ENCODE measurements around the gene LCNL1.
A peak's percentile ranks its signal among the peaks of the same experiment; 100 is the strongest.

LCNL1 gene

GRCh38 chr9:136982232-136983051 lies at the start of gene LCNL1:
Gene LCNL1 (plus strand): TSS chr9:136982993. CDS start chr9:136983587, 594 bp downstream.
- Histone ChIP-seq H3K4me3 (ENCODE audit: low read depth, low read length) (no peak within 1 kb of the TSS), H3K27ac (peak within 1 kb of the TSS; percentile 59), H3K36me3 (no peaks in the 10 kb centered on the region), H3K27me3 (ENCODE audit: insufficient read depth, low read depth, severe bottlenecking) (no peaks in the 10 kb centered on the region), H3K9me3 (ENCODE audit: severe bottlenecking) (no peaks in the 10 kb centered on the region)
- no peak for DNase-seq
- TF ChIP-seq, protein P1, sequence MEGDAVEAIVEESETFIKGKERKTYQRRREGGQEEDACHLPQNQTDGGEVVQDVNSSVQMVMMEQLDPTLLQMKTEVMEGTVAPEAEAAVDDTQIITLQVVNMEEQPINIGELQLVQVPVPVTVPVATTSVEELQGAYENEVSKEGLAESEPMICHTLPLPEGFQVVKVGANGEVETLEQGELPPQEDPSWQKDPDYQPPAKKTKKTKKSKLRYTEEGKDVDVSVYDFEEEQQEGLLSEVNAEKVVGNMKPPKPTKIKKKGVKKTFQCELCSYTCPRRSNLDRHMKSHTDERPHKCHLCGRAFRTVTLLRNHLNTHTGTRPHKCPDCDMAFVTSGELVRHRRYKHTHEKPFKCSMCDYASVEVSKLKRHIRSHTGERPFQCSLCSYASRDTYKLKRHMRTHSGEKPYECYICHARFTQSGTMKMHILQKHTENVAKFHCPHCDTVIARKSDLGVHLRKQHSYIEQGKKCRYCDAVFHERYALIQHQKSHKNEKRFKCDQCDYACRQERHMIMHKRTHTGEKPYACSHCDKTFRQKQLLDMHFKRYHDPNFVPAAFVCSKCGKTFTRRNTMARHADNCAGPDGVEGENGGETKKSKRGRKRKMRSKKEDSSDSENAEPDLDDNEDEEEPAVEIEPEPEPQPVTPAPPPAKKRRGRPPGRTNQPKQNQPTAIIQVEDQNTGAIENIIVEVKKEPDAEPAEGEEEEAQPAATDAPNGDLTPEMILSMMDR (IDR thresholded peaks at IDR 0.05; ENCODE audit: low read depth, low read length), result no peak

DNA sequence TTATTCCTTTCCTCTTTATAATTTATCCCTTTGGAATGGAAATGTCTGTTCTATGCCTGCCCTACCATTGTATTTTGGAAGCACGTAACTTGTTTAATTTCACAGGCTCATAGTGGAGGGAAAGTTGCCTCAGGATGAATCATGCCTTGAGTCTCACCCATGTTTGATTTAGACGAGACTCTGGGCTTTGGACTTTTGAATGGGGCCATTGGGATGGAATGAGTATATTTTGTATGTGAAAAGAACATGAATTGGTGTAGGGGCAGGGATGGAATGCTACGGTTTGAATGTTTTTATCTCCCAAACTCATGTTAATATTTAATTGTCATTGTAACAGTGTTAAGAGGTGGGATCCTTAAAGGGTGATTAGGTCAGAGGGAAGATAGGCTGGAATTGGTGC lies 48.5 kb upstream of the LCNL1 start:
- peaks cover 23% of the 10 kb centered on the region for H3K36me3 ChIP-seq
- H3K9me3 ChIP-seq (ENCODE audit: severe bottlenecking), result no peaks in the 10 kb centered on the region
- H3K4me3 ChIP-seq (ENCODE audit: low read depth, low read length), result no peak overlapping the region
- H3K27me3 ChIP-seq (ENCODE audit: insufficient read depth, low read depth, severe bottlenecking), result no peaks in the 10 kb centered on the region
- no peak overlapping the region for H3K27ac ChIP-seq
- no peak for DNase-seq
- TF ChIP-seq, protein P1 (IDR thresholded peaks at IDR 0.05; ENCODE audit: low read depth, low read length), result no peak

DNA sequence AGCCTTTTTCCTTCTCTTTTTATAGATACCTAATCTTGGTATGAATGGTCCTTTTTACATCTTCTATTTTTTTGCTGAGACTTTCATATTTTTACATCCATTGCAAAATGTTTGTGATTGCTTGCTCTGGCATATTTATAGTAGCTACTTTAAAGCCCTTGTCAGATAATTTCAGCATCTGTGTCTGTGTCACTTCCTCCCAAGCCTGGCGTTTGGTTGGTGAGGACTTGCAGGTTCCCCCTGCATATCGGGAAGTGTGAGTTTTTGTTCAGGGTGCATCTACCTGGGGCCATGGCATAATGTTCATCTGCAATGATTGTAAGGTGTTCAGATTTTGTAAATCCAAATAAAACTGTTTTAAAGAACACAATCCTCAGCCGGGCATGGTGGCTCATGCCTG lies 47.1 kb upstream of the LCNL1 start:
- Histone ChIP-seq H3K27me3 (ENCODE audit: insufficient read depth, low read depth, severe bottlenecking) (no peaks in the 10 kb centered on the region), H3K27ac (no peak overlapping the region), H3K9me3 (ENCODE audit: severe bottlenecking) (no peaks in the 10 kb centered on the region), H3K4me3 (ENCODE audit: low read depth, low read length) (no peak overlapping the region), H3K36me3 (peaks cover 33% of the 10 kb centered on the region)
- no peak for DNase-seq
- TF ChIP-seq, protein P1 (IDR thresholded peaks at IDR 0.05; ENCODE audit: low read depth, low read length), result no peak

DNA sequence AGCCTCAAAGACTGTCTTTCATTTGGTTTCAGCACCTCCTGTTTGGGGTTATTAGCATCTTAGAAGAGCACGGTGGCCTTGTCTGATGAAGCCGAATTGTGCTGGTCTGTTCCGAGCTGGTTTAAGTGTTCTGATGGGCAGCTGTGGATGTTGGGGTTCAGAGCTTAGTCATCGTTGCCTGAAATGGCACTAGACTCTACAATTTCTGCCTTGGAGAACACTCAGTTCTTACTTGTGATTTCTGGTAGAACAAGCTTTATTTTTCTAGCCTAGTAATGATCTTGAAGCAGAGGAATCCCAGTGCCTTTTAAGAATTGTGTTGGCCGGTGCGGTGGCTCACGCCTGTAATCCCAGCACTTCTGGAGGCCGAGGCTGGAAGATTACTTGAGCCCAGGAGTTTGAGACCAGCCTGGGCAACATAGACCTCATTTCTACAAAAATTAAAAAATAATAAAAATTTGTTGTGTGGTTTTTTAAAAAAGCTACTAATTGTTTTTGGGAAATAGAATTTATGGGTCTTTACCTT lies 46.1 kb upstream of the LCNL1 start:
- no peak overlapping the region for H3K4me3 ChIP-seq (ENCODE audit: low read depth, low read length)
- H3K27ac ChIP-seq, result no peak overlapping the region
- no peaks in the 10 kb centered on the region for H3K9me3 ChIP-seq (ENCODE audit: severe bottlenecking)
- H3K36me3 ChIP-seq, result peaks cover 40% of the 10 kb centered on the region
- TF ChIP-seq, protein P1 (IDR thresholded peaks at IDR 0.05; ENCODE audit: low read depth, low read length), result no peak
- no peaks in the 10 kb centered on the region for H3K27me3 ChIP-seq (ENCODE audit: insufficient read depth, low read depth, severe bottlenecking)
- DNase-seq, result no peak

- Histone ChIP-seq H3K27me3 (ENCODE audit: insufficient read depth, low read depth, severe bottlenecking) (no peaks in the 10 kb centered on the region), H3K4me3 (ENCODE audit: low read depth, low read length) (no peak overlapping the region), H3K36me3 (peaks cover 47% of the 10 kb centered on the region), H3K9me3 (ENCODE audit: severe bottlenecking) (no peaks in the 10 kb centered on the region), H3K27ac (0 out of 2 replicates have a peak overlapping the region, but pooled peaks have one; percentile 16)
- TF ChIP-seq, protein P1 (IDR thresholded peaks at IDR 0.05; ENCODE audit: low read depth, low read length), result no peak
- no peak for DNase-seq
Measured at GRCh38 chr9:136937186-136938001, 45.4 kb upstream of the LCNL1 start.

Measured in WERI-Rb-1 (cell line).